Endothelial cell of umbilical vein (primary cell): ENCODE results near the gene EAPP.

Experiments
- EZH2 ChIP-seq: IDR thresholded peaks from 2 replicates; pipeline ENCODE4 v1.6.1; 2012; ENCODE audit warnings: borderline replicate concordance, low read depth, mild to moderate bottlenecking, moderate library complexity, low read length, inconsistent platforms; ENCODE audit not compliant: severe bottlenecking
- JUN ChIP-seq: IDR thresholded peaks from 2 replicates; pipeline ENCODE4 v1.6.1; 2011; ENCODE audit warnings: borderline replicate concordance, low read depth; ENCODE audit not compliant: insufficient read length, insufficient read depth
- MYC ChIP-seq: IDR thresholded peaks from one replicate; pipeline ENCODE4 v1.6.1; 2011; ENCODE audit warnings: mild to moderate bottlenecking, low read depth, low read length
- POLR2A ChIP-seq: IDR thresholded peaks from 2 replicates; pipeline ENCODE4 v1.6.1; 2012; ENCODE audit warnings: low read depth, mild to moderate bottlenecking, control low read depth, low read length
- TF ChIP-seq, protein P1 (sequence below), 2 donors: IDR thresholded peaks; 1 replicate in 1 of 2; 2 replicates in 1 of 2; pipeline ENCODE4 v1.5.1; 2011; ENCODE audit warnings: low read length in 2 of 2, mild to moderate bottlenecking in 2 of 2, moderate library complexity in 2 of 2, control low read depth in 1 of 2, inconsistent platforms in 1 of 2, low read depth in 1 of 2; ENCODE audit not compliant: insufficient read depth in 1 of 2; ENCODE audit errors: extremely low read depth in 1 of 2
- TF ChIP-seq, protein P2 (sequence below): IDR thresholded peaks from 2 replicates; pipeline ENCODE4 v1.6.1; 2011; ENCODE audit not compliant: insufficient read depth, insufficient read length

DNA sequence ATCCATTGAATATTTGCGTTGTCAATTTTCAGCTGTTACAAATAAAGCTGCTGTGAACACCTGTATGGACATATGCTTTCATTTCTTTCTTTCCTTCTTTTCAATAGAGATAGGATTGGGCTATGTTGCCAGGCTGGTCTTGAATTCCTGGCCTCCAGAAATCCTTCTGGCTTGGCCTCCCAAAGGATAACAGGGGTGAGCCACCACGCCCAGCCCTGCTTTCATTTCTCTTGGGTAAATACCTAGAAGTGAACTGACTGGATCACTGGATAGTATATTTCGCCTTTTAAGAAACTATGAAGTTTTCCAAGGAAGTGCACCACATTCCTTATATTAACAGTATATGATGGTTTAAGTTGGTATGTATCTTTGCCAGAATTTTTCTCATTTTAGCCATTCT is 32.3 kb upstream of the EAPP start:
- TF ChIP-seq, protein P1, sequence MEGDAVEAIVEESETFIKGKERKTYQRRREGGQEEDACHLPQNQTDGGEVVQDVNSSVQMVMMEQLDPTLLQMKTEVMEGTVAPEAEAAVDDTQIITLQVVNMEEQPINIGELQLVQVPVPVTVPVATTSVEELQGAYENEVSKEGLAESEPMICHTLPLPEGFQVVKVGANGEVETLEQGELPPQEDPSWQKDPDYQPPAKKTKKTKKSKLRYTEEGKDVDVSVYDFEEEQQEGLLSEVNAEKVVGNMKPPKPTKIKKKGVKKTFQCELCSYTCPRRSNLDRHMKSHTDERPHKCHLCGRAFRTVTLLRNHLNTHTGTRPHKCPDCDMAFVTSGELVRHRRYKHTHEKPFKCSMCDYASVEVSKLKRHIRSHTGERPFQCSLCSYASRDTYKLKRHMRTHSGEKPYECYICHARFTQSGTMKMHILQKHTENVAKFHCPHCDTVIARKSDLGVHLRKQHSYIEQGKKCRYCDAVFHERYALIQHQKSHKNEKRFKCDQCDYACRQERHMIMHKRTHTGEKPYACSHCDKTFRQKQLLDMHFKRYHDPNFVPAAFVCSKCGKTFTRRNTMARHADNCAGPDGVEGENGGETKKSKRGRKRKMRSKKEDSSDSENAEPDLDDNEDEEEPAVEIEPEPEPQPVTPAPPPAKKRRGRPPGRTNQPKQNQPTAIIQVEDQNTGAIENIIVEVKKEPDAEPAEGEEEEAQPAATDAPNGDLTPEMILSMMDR (IDR thresholded peaks at IDR 0.05; ENCODE audit: extremely low read depth in 1 of 2, insufficient read depth in 1 of 2, low read depth in 1 of 2, low read length in 2 of 2) = no peak
- TF ChIP-seq EZH2 (no peak), POLR2A (no peak), JUN (no peak), MYC (no peak)
- TF ChIP-seq, protein P2, sequence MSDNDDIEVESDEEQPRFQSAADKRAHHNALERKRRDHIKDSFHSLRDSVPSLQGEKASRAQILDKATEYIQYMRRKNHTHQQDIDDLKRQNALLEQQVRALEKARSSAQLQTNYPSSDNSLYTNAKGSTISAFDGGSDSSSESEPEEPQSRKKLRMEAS = no peak
